ENCODE measurements around the gene KIF24.

DNA sequence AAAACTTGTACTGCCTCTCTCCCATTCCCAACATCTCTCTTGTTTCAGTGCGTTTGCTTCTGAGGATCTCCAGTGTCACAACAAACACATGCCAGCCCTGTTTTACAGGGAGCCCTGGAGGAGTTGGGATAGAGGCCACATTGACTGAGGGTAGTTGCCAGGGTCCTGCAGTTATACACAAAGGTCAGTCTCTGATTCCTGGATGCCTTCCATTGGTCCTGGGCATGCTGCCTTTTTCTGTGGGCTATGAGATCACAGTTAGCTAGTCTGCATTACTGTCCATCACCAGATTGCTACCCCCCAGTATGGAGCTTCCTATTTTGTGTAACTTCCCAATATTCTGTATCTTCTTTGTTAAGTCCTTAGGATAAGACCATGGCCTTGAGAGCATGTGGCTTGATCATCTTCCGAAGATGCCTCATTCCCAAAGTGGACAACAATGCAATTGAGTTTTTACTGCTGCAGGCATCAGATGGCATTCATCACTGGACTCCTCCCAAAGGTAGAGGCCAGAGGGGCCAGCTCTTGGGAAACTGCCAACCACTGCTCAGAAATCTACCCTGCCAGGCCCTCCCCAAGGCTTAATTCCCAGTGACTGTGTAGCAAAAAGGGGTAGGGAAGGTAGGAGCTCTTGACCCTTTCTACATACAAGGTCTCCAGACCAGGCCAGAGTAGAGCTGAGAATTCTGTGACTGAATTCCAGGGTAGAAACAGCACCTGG is 9.8 kb upstream of the KIF24 start:
- no peak for TF ChIP-seq CTCF (IDR thresholded peaks at IDR 0.05)
- TF ChIP-seq POLR2A (IDR thresholded peaks at IDR 0.05): no peak
